T-helper 1 cell treated with Interleukin-12 subunit alpha and Interleukin-12 subunit beta and Interleukin-4 antibody, amounts not matched to agents 30 μg/mL and 1 μg/mL, for 36 hours (primary cell): ENCODE measurements around the gene KCNA10.

ENCODE experiments used
- H3K27ac Mint-ChIP-seq: one replicate; pipeline ENCODE4 v1.8.0; 2021; ENCODE audit warnings: mild to moderate bottlenecking, mixed read lengths
- H3K27me3 Mint-ChIP-seq: one replicate; pipeline ENCODE4 v1.8.0; 2021; ENCODE audit warnings: low read depth, mixed read lengths
- H3K36me3 Mint-ChIP-seq: one replicate; pipeline ENCODE4 v1.8.0; 2021; ENCODE audit warnings: low read depth, mixed read lengths
- H3K4me1 Mint-ChIP-seq: one replicate; pipeline ENCODE4 v1.8.0; 2021; ENCODE audit warnings: low read depth, mixed read lengths
- H3K4me3 Mint-ChIP-seq: one replicate; pipeline ENCODE4 v1.8.0; 2021; ENCODE audit warnings: mild to moderate bottlenecking, moderate library complexity, mixed read lengths
- H3K9me3 Mint-ChIP-seq: one replicate; pipeline ENCODE4 v1.8.0; 2021; ENCODE audit warnings: mixed read lengths

Gene KCNA10

DNA sequence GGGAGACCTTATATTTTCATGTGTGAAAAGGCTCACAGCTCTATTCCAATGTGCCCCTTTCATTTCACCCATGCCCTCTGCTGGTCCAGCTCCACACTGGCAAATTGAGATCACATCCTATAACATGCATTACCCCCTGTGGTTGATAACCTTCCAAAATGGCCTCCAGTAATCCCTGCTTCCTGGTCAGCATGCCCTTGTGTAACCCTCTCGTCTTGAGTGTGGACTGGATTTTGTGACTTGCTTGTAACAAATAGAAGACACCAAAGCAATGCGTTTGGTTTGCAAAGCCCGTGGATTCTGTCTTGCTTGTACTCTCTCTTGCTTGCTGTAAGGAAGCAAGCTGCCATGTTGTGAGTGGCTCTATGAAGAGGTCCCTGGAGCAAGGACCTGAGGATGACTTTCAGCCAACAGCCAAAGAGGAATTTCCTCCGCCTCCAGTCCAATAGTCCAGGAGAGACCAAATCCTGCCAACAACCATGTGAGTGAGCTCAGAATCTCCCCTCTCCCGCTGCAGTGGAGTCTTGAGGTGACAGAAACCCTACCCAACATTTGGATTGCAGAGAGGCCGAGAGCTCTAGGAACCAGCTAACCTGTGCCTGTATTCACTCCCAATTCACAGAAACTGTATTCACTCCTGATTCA is 17.4 kb downstream of the KCNA10 start:
- Mint-ChIP-seq H3K4me1 (peaks cover 3% of the 10 kb centered on the region), H3K9me3 (no peaks in the 10 kb centered on the region), H3K27ac (no peak overlapping the region), H3K4me3 (no peak overlapping the region), H3K36me3 (no peaks in the 10 kb centered on the region), H3K27me3 (peaks cover 21% of the 10 kb centered on the region)

DNA sequence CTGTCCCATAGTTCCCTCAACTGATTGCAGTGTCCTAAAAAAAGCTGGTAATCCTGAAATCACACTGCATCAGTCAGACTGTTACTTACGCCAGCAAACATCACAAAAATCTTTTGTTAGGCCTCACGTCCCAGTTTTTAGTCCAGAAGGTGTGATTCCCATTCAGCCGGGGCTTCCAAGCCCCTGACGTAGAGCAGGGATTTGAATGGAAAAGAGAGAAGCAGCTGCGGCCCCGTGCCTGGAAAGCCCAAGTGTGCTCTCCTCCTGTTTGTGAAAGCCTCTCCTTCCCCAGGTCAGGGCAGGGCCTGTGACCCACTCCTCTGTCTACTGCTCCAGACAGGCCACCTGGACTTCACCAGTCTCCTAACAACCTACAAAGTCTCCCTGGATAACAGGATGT is 20.7 kb downstream of the KCNA10 start:
- Mint-ChIP-seq H3K4me1 (peaks cover 3% of the 10 kb centered on the region), H3K27ac (no peak overlapping the region), H3K9me3 (no peaks in the 10 kb centered on the region), H3K36me3 (no peaks in the 10 kb centered on the region), H3K27me3 (peaks cover 13% of the 10 kb centered on the region), H3K4me3 (no peak overlapping the region)

DNA sequence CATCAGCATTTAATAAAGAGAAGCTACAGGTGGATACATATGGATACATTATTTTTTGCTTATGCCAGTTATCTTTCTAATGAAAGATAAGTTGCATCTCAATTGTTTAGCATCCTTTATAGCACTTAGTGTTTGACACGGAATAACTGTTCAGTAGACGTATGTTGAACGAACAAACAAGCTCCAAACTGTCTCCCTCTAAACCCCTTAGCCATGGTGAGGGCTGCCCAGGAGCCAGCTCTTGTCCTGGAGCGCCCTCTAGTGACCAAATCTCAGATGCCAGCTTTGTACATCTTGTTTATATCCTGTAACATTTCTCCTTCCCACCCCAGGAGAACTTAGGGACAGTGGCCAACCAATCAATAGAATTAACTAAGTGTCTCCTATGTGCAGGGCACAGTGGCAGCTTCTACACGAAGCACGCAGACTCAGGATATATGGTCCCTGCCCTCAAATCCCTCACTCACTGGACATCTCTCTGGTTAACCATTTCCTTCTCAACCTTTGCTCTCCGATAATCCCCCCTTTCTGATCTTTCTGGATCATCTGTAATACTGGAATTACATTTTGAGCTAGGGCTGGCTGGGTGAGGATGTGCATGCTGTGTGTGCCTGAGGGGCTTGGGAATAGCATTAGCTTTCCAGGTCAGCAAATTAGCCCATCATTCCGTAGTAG is 22.9 kb downstream of the KCNA10 start:
- Mint-ChIP-seq H3K4me3 (no peak overlapping the region), H3K4me1 (peaks cover 3% of the 10 kb centered on the region), H3K9me3 (no peaks in the 10 kb centered on the region), H3K36me3 (no peaks in the 10 kb centered on the region), H3K27me3 (peaks cover 4% of the 10 kb centered on the region), H3K27ac (no peak overlapping the region)

DNA sequence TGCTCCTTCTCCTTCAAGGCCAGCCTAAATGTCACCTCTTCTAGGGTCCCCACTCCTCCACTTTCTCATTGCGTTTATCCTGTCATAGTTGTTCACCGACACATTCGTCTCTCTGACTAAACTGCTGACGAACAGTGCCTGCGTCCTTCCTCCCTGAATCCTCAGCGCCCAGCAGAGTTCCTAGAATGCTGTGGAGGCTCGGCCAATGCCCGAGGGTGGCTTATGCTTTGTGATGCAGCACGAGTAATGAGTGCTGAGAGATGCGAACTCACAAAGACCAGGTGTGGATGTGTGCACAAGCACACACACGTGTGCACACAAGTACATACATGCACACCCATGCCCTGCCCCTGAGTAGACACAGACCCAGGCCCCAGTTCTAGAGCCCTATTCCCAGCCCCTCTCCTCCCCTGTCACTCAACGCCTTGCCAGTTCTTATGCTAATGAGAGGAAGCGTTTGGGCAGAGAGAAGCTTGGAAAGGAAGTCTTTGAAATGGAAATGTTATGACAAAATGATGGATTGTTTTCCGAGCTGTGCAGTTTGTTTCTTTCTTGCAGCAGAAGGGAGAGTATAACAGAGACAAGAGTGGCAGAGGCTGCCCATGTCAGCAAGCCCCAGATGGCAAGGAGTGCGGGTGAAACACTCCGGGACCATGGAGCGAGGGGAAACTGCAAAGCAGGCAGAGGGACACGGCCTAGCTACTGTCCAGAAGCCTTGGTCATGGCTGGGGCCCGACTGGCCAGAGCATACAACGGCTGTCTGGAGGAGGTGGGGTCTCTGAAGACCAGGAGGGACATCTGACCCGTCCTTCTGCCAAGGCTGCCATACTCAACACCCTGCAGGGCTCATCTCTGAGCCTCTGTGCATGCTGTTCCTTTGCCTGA is 24.2 kb downstream of the KCNA10 start:
- Mint-ChIP-seq H3K27ac (no peak overlapping the region), H3K4me1 (no peaks in the 10 kb centered on the region), H3K9me3 (no peaks in the 10 kb centered on the region), H3K4me3 (no peak overlapping the region), H3K36me3 (no peaks in the 10 kb centered on the region), H3K27me3 (no peaks in the 10 kb centered on the region)

DNA sequence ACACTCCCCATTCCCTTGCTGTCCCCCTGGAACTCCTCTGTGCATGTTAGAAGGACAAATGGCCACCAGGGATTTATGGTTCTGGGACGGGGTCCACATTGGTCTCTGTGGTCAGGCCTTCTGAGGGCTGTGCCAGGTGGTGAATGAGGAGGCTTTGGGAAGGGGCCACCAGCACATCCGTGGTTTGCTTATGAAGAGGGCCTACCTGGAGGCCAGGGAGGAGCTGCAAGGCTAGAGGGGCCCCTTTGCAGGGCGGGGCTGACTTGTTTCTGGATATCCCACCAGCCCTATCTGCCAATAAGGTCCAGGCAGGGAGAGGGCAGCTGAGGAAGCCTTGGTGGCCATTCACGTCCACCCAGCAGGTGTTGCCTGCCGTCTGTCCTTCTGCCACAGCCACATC is 24.9 kb downstream of the KCNA10 start:
- Mint-ChIP-seq H3K4me1 (no peaks in the 10 kb centered on the region), H3K9me3 (no peaks in the 10 kb centered on the region), H3K4me3 (no peak overlapping the region), H3K27ac (no peak overlapping the region), H3K27me3 (no peaks in the 10 kb centered on the region), H3K36me3 (no peaks in the 10 kb centered on the region)

DNA sequence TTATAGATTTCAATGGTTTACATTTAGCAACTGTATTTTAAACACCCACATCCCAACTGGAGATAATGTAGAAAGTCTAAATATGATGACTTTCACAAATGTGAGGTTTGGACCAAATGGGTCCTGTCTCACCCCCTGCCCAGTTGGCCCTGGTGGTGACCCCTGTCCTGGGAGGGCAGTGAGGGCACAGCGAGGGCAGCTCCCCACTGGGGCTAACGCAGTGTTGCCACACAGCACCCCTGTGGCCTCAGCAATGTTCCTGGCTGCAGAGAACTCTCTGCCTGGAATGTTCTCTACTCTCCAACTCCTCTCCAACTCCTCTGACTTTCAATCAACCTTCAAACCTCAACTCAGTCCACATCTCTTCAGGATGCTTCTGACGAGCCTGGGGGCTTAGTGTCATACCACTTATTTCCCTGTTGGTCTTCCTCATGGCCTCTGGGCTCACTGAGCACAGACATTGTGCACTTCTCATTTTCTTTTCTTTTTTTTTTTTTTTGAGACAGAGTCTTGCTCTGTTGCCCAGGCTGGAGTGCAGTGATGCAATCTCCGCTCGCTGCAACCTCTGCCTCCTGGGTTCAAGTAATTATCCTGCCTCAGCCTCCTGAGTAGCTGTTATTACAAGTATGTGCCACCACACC is 25.8 kb downstream of the KCNA10 start:
- Mint-ChIP-seq H3K4me1 (no peaks in the 10 kb centered on the region), H3K9me3 (no peaks in the 10 kb centered on the region), H3K36me3 (no peaks in the 10 kb centered on the region), H3K27ac (no peak overlapping the region), H3K27me3 (no peaks in the 10 kb centered on the region), H3K4me3 (no peak overlapping the region)

DNA sequence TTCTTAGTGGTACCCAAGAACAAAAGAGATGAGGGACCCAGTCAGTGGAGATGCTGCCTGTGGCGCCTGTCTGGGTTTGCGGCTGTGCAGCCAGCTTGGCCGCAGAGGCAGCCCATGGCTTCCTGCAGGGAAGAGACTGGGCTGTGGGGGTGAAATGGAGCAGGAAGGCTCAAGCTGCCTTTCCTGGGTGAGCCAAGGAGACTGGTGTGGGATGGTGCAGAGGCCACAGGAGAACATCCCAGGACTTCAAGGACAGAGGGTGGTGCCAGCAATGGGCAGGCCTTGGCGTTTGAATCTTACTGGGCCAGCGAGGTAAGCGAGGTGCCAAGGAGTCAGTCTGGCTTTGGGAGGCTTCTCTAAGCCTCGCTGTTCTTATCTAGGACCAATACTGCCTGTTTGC is 26.4 kb downstream of the KCNA10 start:
- no peak overlapping the region for H3K4me3 Mint-ChIP-seq
- H3K27ac Mint-ChIP-seq = no peak overlapping the region
- no peaks in the 10 kb centered on the region for H3K27me3 Mint-ChIP-seq
- H3K4me1 Mint-ChIP-seq = no peaks in the 10 kb centered on the region
- no peaks in the 10 kb centered on the region for H3K9me3 Mint-ChIP-seq
- no peaks in the 10 kb centered on the region for H3K36me3 Mint-ChIP-seq

DNA sequence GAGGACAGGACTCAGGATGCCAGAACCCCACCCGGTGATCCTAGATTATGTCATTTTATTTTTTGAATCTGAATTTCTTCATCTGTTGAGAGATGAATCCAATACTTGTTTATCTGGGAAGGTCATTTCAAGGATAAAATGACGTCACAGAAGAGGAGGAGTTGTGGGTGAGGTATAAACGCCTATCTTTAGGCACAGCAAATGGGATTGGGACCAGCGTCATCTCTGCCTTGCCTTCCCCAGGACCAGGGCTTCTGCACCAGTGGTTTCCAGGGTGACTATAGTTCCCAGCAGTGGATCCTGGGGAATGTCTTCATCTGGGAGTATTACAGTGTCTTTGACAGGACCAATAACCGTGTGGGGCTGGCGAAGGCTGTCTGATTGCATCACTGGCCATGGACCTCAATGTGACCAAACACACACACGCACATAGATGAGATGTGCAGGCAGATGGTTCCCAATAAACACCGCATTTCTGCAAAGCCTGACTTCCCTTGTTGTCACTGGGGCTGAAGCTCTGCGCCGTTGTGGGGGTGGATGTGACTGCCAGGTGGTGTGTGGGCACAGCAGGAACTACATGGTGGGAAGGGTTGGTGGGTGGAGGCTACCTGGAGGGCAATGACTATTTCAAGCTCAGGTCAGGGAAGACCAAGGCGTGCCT is 28.1 kb downstream of the KCNA10 start:
- H3K27ac Mint-ChIP-seq = no peak overlapping the region
- no peaks in the 10 kb centered on the region for H3K36me3 Mint-ChIP-seq
- no peaks in the 10 kb centered on the region for H3K27me3 Mint-ChIP-seq
- H3K4me3 Mint-ChIP-seq = no peak overlapping the region
- no peaks in the 10 kb centered on the region for H3K9me3 Mint-ChIP-seq
- no peaks in the 10 kb centered on the region for H3K4me1 Mint-ChIP-seq

DNA sequence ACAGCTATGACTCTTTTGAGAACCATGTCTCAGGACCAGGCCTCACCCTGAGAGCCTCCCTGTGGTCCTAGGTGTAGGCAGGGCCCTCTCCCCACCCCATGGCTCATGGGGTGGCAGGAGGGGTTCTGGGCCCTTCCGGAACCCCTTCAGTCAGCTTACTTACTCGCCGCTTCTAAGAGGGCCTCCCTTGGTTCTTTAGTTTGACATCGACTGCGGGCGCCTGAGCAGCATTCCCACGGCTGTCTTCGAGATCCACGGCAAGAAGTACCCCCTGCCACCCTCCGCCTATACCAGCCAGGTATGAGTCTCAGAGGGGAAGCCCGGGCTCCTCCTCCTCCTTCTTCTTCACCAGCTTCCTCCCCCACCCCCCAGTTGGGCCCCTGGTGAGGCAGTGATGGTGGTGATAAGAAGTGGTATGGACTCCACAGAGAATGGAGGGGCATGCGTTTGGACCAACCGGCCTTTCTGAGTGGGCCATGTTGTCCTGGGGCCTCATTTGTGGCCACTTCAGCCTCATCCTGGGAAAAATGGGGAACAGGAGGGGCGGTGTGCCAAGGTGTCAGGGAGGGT is 28.9 kb downstream of the KCNA10 start:
- Mint-ChIP-seq H3K27ac (no peak overlapping the region), H3K9me3 (no peaks in the 10 kb centered on the region), H3K36me3 (no peaks in the 10 kb centered on the region), H3K4me1 (no peaks in the 10 kb centered on the region), H3K4me3 (no peak overlapping the region), H3K27me3 (no peaks in the 10 kb centered on the region)

DNA sequence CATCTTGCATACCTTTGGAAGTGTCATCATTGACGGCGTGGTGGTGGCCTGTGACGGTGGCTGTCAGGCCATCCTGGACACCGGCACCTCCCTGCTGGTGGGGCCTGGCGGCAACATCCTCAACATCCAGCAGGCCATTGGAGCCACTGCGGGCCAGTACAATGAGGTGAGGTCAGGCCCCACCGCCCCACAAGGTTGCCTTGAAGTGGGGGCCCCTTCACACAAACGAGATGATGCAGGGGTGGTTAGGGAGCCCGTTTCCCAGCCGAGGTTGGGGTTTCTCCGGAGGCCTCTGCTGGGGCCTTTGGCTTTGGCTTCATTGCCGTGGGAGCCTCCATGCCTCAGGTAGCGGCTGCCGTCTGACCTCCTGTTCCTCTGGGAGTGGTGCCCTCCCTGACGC is 29.6 kb downstream of the KCNA10 start:
- H3K27me3 Mint-ChIP-seq = no peaks in the 10 kb centered on the region
- H3K9me3 Mint-ChIP-seq = no peaks in the 10 kb centered on the region
- no peaks in the 10 kb centered on the region for H3K36me3 Mint-ChIP-seq
- H3K4me1 Mint-ChIP-seq = no peaks in the 10 kb centered on the region
- no peak overlapping the region for H3K4me3 Mint-ChIP-seq
- no peak overlapping the region for H3K27ac Mint-ChIP-seq

DNA sequence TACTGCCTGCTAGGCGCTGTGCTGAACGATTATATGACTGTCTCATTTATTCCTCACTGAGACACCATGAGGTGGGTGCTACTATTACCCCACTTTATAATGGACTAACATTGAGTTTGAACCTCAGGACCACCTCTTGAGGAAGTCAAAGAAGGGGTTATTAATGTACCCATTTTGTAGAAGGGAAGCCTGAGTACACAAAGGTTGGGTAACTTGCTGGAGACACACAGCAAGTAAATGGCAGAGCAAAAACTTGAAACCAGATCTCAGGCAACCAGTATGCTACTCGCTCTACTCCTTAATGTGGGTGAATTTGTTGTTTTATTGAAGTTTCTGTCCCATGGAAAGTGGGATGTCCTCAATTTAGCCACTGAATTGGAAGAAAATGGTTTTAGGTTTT is 30.1 kb downstream of the KCNA10 start:
- Mint-ChIP-seq H3K27ac (no peak overlapping the region), H3K4me1 (no peaks in the 10 kb centered on the region), H3K36me3 (no peaks in the 10 kb centered on the region), H3K27me3 (peaks cover 5% of the 10 kb centered on the region), H3K9me3 (no peaks in the 10 kb centered on the region), H3K4me3 (no peak overlapping the region)

DNA sequence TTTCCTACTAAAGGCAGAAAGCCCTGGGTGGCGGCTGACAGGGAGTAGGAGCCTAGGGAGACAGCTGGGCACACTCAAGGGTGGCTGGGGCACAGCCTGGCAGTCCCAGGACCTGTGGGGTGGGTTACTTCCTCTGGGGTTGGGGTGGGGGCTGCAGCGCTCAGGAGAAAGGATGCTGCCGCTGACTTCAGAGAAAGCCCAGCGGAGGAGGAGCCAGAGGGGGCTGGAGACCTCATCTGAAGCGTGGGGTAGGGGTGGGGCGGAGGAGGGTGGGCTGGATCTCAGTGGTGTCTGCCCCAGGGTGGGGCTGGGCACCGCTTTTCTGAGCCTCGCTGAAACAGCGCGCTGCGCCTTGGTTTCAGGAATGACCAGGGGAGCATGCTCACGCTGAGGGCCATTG is 30.8 kb downstream of the KCNA10 start:
- no peak overlapping the region for H3K4me3 Mint-ChIP-seq
- H3K27ac Mint-ChIP-seq = no peak overlapping the region
- H3K27me3 Mint-ChIP-seq = peaks cover 11% of the 10 kb centered on the region
- H3K4me1 Mint-ChIP-seq = no peaks in the 10 kb centered on the region
- H3K9me3 Mint-ChIP-seq = no peaks in the 10 kb centered on the region
- no peaks in the 10 kb centered on the region for H3K36me3 Mint-ChIP-seq

DNA sequence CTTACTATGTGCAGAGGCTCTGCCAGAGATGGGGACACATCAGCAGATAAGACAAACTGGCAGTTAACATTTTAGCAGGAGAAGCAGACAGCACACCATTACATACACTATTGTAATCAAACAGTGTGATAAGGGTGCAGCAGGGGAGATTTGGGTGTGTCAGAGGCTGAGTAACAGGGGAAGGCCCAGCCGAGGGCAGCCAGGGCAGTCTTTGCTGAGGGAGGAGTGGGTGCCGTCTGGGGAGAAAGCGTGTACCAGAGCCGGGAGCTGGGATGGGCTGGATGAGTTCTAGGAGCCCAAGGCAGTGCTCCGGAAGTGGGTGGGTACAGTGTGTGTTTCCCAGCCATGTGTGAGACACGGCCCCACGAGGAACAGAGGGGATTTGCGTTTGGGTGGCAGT is 31.2 kb downstream of the KCNA10 start:
- no peaks in the 10 kb centered on the region for H3K36me3 Mint-ChIP-seq
- H3K27me3 Mint-ChIP-seq = peaks cover 12% of the 10 kb centered on the region
- no peak overlapping the region for H3K27ac Mint-ChIP-seq
- H3K4me1 Mint-ChIP-seq = no peaks in the 10 kb centered on the region
- no peak overlapping the region for H3K4me3 Mint-ChIP-seq
- H3K9me3 Mint-ChIP-seq = no peaks in the 10 kb centered on the region

DNA sequence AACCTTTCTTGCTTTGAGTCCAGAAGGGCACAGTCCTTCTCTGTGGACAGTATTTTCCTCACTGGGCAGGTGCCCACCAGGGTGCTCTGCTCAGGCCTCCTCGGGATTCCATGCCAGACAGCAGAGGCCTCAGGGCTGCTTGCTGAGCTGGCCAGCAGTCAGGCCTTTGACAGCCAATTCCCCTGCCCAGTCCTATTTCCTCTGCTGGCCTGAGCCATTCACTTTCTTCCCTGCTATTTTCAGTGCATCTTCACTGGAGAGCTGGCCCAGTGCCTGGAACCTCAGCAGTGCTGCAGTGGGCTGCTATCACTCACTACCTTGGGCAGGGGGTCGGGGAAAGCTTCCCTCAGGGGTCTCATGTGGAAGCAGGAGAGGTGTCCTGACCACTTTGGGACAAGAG is 33.2 kb downstream of the KCNA10 start:
- no peak overlapping the region for H3K4me3 Mint-ChIP-seq
- H3K27me3 Mint-ChIP-seq = peaks cover 17% of the 10 kb centered on the region
- no peaks in the 10 kb centered on the region for H3K36me3 Mint-ChIP-seq
- no peaks in the 10 kb centered on the region for H3K9me3 Mint-ChIP-seq
- H3K4me1 Mint-ChIP-seq = no peaks in the 10 kb centered on the region
- no peak overlapping the region for H3K27ac Mint-ChIP-seq
